Mesendoderm (in vitro differentiated cells): Measurements from ENCODE around the gene SORCS2.

ENCODE experiments used
- DNase-seq: peaks from one replicate; pipeline ENCODE4 v3.0.0; 2013
- H2AK5ac ChIP-seq: 2 replicates; pipeline ENCODE4 v1.6.1; 2013; ENCODE audit warnings: low read length, inconsistent platforms
- H2BK120ac ChIP-seq: 2 replicates; pipeline ENCODE4 v1.6.1; 2013; ENCODE audit warnings: low read depth, mild to moderate bottlenecking, low read length, moderate library complexity, mixed read lengths
- H2BK15ac ChIP-seq: replicated peaks from 2 replicates; pipeline ENCODE4 v1.6.1; 2013; ENCODE audit warnings: low read depth, mild to moderate bottlenecking, moderate library complexity
- H2BK5ac ChIP-seq: 2 replicates; pipeline ENCODE4 v1.6.1; 2013; ENCODE audit warnings: low read length, inconsistent platforms
- H3K18ac ChIP-seq: 2 replicates; pipeline ENCODE4 v1.6.1; 2013; ENCODE audit warnings: mild to moderate bottlenecking, low read length, mixed read lengths
- H3K23ac ChIP-seq: one replicate; pipeline ENCODE4 v1.6.1; 2013; ENCODE audit warnings: low read length
- H3K27ac ChIP-seq: 2 replicates; pipeline ENCODE4 v1.5.1; 2013; ENCODE audit warnings: low read depth, mild to moderate bottlenecking, inconsistent platforms, low read length, moderate library complexity
- H3K27me3 ChIP-seq: 2 replicates; pipeline ENCODE4 v1.6.1; 2013; ENCODE audit warnings: low read length, control low read depth, mild to moderate bottlenecking, inconsistent platforms; ENCODE audit not compliant: insufficient read depth, poor library complexity
- H3K36me3 ChIP-seq: 2 replicates; pipeline ENCODE4 v1.6.1; 2013; ENCODE audit warnings: low read length, inconsistent platforms; ENCODE audit not compliant: control insufficient read depth, insufficient read depth
- H3K4ac ChIP-seq: one replicate; pipeline ENCODE4 v1.6.1; 2013; ENCODE audit warnings: low read depth, mild to moderate bottlenecking, low read length, moderate library complexity
- H3K4me1 ChIP-seq: 2 replicates; pipeline ENCODE4 v1.6.1; 2013; ENCODE audit warnings: low read depth, low read length, inconsistent platforms; ENCODE audit not compliant: control insufficient read depth
- H3K4me2 ChIP-seq: 2 replicates; pipeline ENCODE4 v1.6.1; 2013; ENCODE audit warnings: low read length
- H3K4me3 ChIP-seq: 2 replicates; pipeline ENCODE4 v1.5.1; 2013; ENCODE audit warnings: mild to moderate bottlenecking, low read length
- H3K56ac ChIP-seq: one replicate; pipeline ENCODE4 v1.6.1; 2013; ENCODE audit warnings: low read length
- H3K79me1 ChIP-seq: 2 replicates; pipeline ENCODE4 v1.6.1; 2013; ENCODE audit warnings: low read length, inconsistent platforms
- H3K79me2 ChIP-seq: 2 replicates; pipeline ENCODE4 v1.6.1; 2013; ENCODE audit warnings: mild to moderate bottlenecking, low read length; ENCODE audit not compliant: control insufficient read depth, insufficient read depth
- H3K9ac ChIP-seq: 2 replicates; pipeline ENCODE4 v1.6.1; 2013; ENCODE audit warnings: low read length, inconsistent platforms
- H4K5ac ChIP-seq: one replicate; pipeline ENCODE4 v1.6.1; 2013; ENCODE audit warnings: low read length
- H4K8ac ChIP-seq: one replicate; pipeline ENCODE4 v1.6.1; 2013; ENCODE audit warnings: low read depth, mild to moderate bottlenecking, control low read depth, low read length, moderate library complexity
- WGBS: extraction: QIAGEN DNeasy Blood & Tissue Kit; methylation state at CpG from one replicate; pipeline ENCODE4 v1.1.7; 2013; ENCODE audit warnings: low lambda C conversion rate, missing lambda C conversion rate; ENCODE audit not compliant: insufficient coverage; ENCODE audit errors: extremely low coverage; 5-methylcytosine and 5-hydroxymethylcytosine counted together

SORCS2 gene

GRCh38 chr4:7196288-7196651 is 3.9 kb downstream of the SORCS2 start:
- no CpG with 5 or more reads among the region's 7 CpGs for WGBS
- no peak overlapping the region for H2BK120ac ChIP-seq
- H2AK5ac ChIP-seq, result no peak overlapping the region
- H3K36me3 ChIP-seq, result no peaks in the 10 kb centered on the region
- H2BK15ac ChIP-seq, result no peak overlapping the region
- H2BK5ac ChIP-seq, result no peak overlapping the region
- H3K4me2 ChIP-seq, result no peak overlapping the region
- no peak overlapping the region for H3K4me3 ChIP-seq
- peaks cover 6% of the 10 kb centered on the region for H3K27me3 ChIP-seq
- DNase-seq, result no peak
- H3K4me1 ChIP-seq, result no peaks in the 10 kb centered on the region
- H3K4ac ChIP-seq, result no peak overlapping the region
- H3K18ac ChIP-seq, result no peak overlapping the region
- H4K5ac ChIP-seq, result no peak overlapping the region
- no peak overlapping the region for H3K23ac ChIP-seq
- no peak overlapping the region for H3K56ac ChIP-seq
- H4K8ac ChIP-seq, result no peak overlapping the region
- no peak overlapping the region for H3K9ac ChIP-seq
- no peak overlapping the region for H3K27ac ChIP-seq
- no peaks in the 10 kb centered on the region for H3K79me2 ChIP-seq
- no peaks in the 10 kb centered on the region for H3K79me1 ChIP-seq

DNA sequence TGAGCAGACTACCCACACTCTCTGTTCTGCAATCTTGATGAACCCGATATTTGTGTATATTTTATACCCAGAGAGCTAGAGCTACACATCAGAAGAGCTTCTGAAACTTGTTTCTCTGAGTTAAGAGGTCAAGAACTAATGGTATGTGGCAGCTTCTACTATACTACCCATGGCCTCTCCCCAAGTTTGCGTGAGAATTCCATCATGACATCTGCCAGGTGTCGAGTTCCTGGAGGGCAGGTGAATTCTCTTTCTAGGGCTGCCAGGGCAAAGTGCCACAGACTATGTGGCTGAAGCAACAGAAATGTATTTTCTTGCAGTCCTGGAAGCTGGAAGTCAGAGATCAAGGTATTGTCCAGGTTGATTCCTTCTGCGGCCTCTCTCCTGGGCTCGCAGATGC is 4.4 kb downstream of the SORCS2 start:
- Histone ChIP-seq H2BK5ac (no peak overlapping the region), H3K18ac (no peak overlapping the region), H3K4me1 (no peaks in the 10 kb centered on the region), H3K4me2 (no peak overlapping the region), H3K79me1 (no peaks in the 10 kb centered on the region), H3K56ac (no peak overlapping the region), H4K8ac (no peak overlapping the region), H2BK15ac (no peak overlapping the region), H3K9ac (no peak overlapping the region), H3K27me3 (peaks cover 6% of the 10 kb centered on the region), H3K4ac (no peak overlapping the region), H3K4me3 (no peak overlapping the region), H2AK5ac (no peak overlapping the region), H3K27ac (no peak overlapping the region), H4K5ac (no peak overlapping the region), H3K23ac (no peak overlapping the region), H3K36me3 (no peaks in the 10 kb centered on the region), H3K79me2 (no peaks in the 10 kb centered on the region), H2BK120ac (no peak overlapping the region)
- WGBS, result no CpG with 5 or more reads among the region's 5 CpGs
- DNase-seq, result peak; percentile 37

- Histone ChIP-seq H2AK5ac (no peak overlapping the region), H3K18ac (no peak overlapping the region), H3K36me3 (no peaks in the 10 kb centered on the region), H2BK120ac (no peak overlapping the region), H2BK5ac (no peak overlapping the region), H3K4me3 (no peak overlapping the region), H2BK15ac (no peak overlapping the region), H3K9ac (no peak overlapping the region), H3K4ac (no peak overlapping the region), H3K27me3 (peaks cover 6% of the 10 kb centered on the region), H3K27ac (no peak overlapping the region), H3K56ac (no peak overlapping the region), H4K5ac (no peak overlapping the region), H3K4me2 (no peak overlapping the region), H3K4me1 (no peaks in the 10 kb centered on the region), H4K8ac (no peak overlapping the region), H3K23ac (no peak overlapping the region), H3K79me1 (no peaks in the 10 kb centered on the region), H3K79me2 (no peaks in the 10 kb centered on the region)
- DNase-seq, result peak; percentile 41
- WGBS, result no CpG with 5 or more reads among the region's 5 CpGs
Measured at GRCh38 chr4:7197910-7198309, 5.6 kb downstream of the SORCS2 start.

DNA sequence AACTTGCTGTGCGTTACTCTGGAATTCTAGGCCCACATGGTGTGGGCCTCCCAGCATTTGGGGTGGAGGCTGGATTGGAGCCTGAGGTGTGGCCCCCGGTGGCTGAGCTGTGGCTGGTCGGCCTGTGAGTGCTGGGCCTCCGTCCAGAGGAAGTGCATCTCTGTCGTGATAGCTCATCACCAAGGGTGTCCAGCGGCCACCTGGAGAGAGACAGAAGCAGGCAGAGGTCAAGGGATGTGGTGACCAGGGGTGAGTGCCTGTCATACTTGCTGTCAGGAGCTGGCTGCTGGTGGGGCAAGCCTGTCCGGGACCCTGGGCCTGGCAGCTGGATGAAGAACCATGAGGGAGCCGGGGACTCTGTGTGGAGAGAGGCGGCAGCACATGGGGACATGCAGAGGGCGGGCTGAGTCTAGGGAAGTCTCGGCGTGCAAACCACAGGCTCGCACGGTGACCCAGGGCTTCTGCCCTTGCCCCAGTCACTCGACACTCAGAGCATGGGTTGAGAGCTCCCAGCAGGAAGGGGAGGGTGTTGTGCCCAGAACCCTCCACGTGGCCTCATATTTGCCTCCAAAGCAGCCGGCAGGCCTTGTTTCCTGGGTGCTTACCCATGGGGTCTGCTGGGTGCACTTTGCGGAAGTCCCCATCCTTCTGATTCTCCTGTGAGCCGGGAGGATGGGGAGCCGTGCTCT is 6.2 kb downstream of the SORCS2 start:
- H2BK120ac ChIP-seq, result no peak overlapping the region
- no peak overlapping the region for H2AK5ac ChIP-seq
- H3K56ac ChIP-seq, result no peak overlapping the region
- no peak overlapping the region for H3K23ac ChIP-seq
- no peak overlapping the region for H2BK5ac ChIP-seq
- H3K18ac ChIP-seq, result no peak overlapping the region
- no CpG with 5 or more reads among the region's 20 CpGs for whole genome bisulfite sequencing
- no peaks in the 10 kb centered on the region for H3K27me3 ChIP-seq
- DNase-seq, result no peak
- H2BK15ac ChIP-seq, result no peak overlapping the region
- H3K36me3 ChIP-seq, result no peaks in the 10 kb centered on the region
- no peaks in the 10 kb centered on the region for H3K79me1 ChIP-seq
- no peak overlapping the region for H4K5ac ChIP-seq
- H3K4me2 ChIP-seq, result no peak overlapping the region
- H3K9ac ChIP-seq, result no peak overlapping the region
- no peak overlapping the region for H4K8ac ChIP-seq
- H3K27ac ChIP-seq, result no peak overlapping the region
- no peak overlapping the region for H3K4ac ChIP-seq
- H3K79me2 ChIP-seq, result no peaks in the 10 kb centered on the region
- no peak overlapping the region for H3K4me3 ChIP-seq
- no peaks in the 10 kb centered on the region for H3K4me1 ChIP-seq

DNA sequence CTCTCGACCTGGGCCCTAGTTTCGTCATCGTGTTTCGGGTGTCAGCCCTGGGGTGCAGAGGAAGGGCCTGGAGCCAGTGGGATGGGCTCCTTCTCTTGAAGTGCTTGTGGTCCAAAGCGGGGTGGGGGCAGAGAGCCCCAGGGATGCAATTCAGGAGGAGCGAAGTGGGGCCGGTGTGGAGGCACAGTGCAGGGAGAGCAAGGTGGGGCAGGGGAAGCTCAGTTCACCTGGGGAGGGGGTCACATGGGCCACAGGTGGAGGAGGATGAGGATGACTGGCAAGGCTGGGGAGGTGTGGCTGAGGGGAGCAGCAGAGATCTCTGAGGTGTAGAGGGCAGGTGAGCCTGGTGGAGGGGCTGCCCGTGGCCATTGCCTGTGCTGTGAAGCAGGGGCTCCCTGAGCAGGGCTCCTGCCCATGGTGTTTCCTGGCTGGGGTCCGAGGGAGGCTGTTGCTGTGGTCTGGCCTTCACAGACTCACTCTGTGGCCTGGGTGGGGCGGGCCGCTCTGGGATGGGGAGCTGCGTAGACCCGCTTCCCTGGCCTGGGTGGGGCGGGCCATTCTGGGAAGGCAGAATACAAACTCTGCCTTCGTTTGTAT is 6.9 kb downstream of the SORCS2 start:
- Histone ChIP-seq H4K8ac (no peak overlapping the region), H3K18ac (no peak overlapping the region), H2BK120ac (no peak overlapping the region), H3K9ac (no peak overlapping the region), H3K56ac (no peak overlapping the region), H3K27ac (no peak overlapping the region), H4K5ac (no peak overlapping the region), H3K4me2 (no peak overlapping the region), H2AK5ac (no peak overlapping the region), H3K4me3 (no peak overlapping the region), H2BK5ac (no peak overlapping the region), H3K27me3 (no peaks in the 10 kb centered on the region), H3K4ac (no peak overlapping the region), H2BK15ac (no peak overlapping the region), H3K79me2 (no peaks in the 10 kb centered on the region), H3K23ac (no peak overlapping the region), H3K36me3 (no peaks in the 10 kb centered on the region), H3K79me1 (no peaks in the 10 kb centered on the region), H3K4me1 (no peaks in the 10 kb centered on the region)
- no CpG with 5 or more reads among the region's 15 CpGs for WGBS
- no peak for DNase-seq
